Prostate gland (tissue), 2 donors: Measurements from ENCODE around the gene KIZ.

Source experiments
- POLR2AphosphoS5 ChIP-seq: sonication (generic); formaldehyde crosslinking; IDR thresholded peaks from one replicate; pipeline ENCODE4 v1.6.1; 2017; ENCODE audit warnings: antibody characterized with exemption
- TF ChIP-seq, protein P1 (sequence below), 4 experiments: fragments of 200-600 bp in 2 of 4; fragments of 450-650 bp in 2 of 4; sonication (generic) in 2 of 4; IDR thresholded peaks; 1 replicate in 3 of 4; 2 replicates in 1 of 4; pipeline ENCODE4 v1.5.1; 2016 to 2019; ENCODE audit warnings: antibody characterized with exemption in 4 of 4, mild to moderate bottlenecking in 2 of 4, moderate library complexity in 2 of 4

DNA sequence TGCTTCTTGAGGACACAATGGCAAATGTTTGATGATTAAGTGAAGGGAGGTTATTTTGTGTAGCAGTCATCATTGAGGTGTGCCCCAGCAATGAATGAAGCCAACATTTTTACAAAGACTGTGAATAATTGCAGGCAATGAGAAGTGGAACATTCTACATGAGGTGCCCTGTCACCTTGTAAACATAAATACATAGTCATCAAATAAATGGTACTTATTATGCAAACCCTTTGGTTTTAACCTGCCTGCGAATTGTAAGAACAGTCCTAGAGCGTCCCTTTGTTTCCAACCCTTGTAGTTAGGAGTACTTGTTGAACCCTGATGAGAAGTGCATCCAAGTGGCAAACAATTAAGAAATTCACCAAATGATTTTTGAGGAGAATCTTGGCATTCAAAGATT lies 7.1 kb upstream of the KIZ start:
- TF ChIP-seq, protein P1, sequence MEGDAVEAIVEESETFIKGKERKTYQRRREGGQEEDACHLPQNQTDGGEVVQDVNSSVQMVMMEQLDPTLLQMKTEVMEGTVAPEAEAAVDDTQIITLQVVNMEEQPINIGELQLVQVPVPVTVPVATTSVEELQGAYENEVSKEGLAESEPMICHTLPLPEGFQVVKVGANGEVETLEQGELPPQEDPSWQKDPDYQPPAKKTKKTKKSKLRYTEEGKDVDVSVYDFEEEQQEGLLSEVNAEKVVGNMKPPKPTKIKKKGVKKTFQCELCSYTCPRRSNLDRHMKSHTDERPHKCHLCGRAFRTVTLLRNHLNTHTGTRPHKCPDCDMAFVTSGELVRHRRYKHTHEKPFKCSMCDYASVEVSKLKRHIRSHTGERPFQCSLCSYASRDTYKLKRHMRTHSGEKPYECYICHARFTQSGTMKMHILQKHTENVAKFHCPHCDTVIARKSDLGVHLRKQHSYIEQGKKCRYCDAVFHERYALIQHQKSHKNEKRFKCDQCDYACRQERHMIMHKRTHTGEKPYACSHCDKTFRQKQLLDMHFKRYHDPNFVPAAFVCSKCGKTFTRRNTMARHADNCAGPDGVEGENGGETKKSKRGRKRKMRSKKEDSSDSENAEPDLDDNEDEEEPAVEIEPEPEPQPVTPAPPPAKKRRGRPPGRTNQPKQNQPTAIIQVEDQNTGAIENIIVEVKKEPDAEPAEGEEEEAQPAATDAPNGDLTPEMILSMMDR (IDR thresholded peaks at IDR 0.05) = no peak
- TF ChIP-seq POLR2AphosphoS5 = no peak
